Nephron progenitor cell (in vitro differentiated cells): ENCODE data around the gene PRDX2.

ENCODE experiments used
- DNase-seq: peaks from one replicate; pipeline ENCODE4 v3.0.0; 2021
- H3K27ac Mint-ChIP-seq: 2 replicates; pipeline ENCODE4 v1.8.0; 2021; ENCODE audit warnings: mild to moderate bottlenecking, moderate library complexity, mixed read lengths
- H3K27me3 Mint-ChIP-seq: 2 replicates; pipeline ENCODE4 v1.8.0; 2021; ENCODE audit warnings: mild to moderate bottlenecking, low read depth, mixed read lengths; ENCODE audit not compliant: poor library complexity
- H3K36me3 Mint-ChIP-seq: 2 replicates; pipeline ENCODE4 v1.8.0; 2021; ENCODE audit warnings: low read depth, mixed read lengths
- H3K4me1 Mint-ChIP-seq: 2 replicates; pipeline ENCODE4 v1.8.0; 2021; ENCODE audit warnings: mixed read lengths
- H3K4me3 Mint-ChIP-seq: 2 replicates; pipeline ENCODE4 v1.8.0; 2021; ENCODE audit warnings: mild to moderate bottlenecking, moderate library complexity, mixed read lengths
- H3K9me3 Mint-ChIP-seq: 2 replicates; pipeline ENCODE4 v1.8.0; 2021; ENCODE audit warnings: mild to moderate bottlenecking, moderate library complexity, mixed read lengths
- CTCF ChIP-seq: fragments of 200-600 bp; sonication (generic); IDR thresholded peaks from 2 replicates; pipeline ENCODE4 v1.5.0; 2021; ENCODE audit warnings: antibody characterized with exemption

The PRDX2 gene

GRCh38 chr19:12778905-12779161, 22.8 kb downstream of the PRDX2 start:
- H3K9me3 Mint-ChIP-seq = no peaks in the 10 kb centered on the region
- peaks cover 4% of the 10 kb centered on the region for H3K27me3 Mint-ChIP-seq
- peak overlapping the region; percentile 85 for H3K4me3 Mint-ChIP-seq
- H3K36me3 Mint-ChIP-seq = no peaks in the 10 kb centered on the region
- DNase-seq = no peak
- no peak for TF ChIP-seq CTCF
- H3K4me1 Mint-ChIP-seq = peaks cover 33% of the 10 kb centered on the region
- H3K27ac Mint-ChIP-seq = no peak overlapping the region

GRCh38 chr19:12778017-12778904, 23.3 kb downstream of the PRDX2 start:
- TF ChIP-seq CTCF = no peak
- no peaks in the 10 kb centered on the region for H3K9me3 Mint-ChIP-seq
- H3K27me3 Mint-ChIP-seq = peaks cover 6% of the 10 kb centered on the region
- peak; percentile 54 for DNase-seq
- peak overlapping the region; percentile 85 for H3K4me3 Mint-ChIP-seq
- H3K36me3 Mint-ChIP-seq = no peaks in the 10 kb centered on the region
- no peak overlapping the region for H3K27ac Mint-ChIP-seq
- H3K4me1 Mint-ChIP-seq = peaks cover 29% of the 10 kb centered on the region

GRCh38 chr19:12777217-12778016, 24.2 kb downstream of the PRDX2 start:
- Mint-ChIP-seq H3K4me1 (peaks cover 28% of the 10 kb centered on the region), H3K4me3 (peak overlapping the region; percentile 85), H3K27me3 (peaks cover 10% of the 10 kb centered on the region), H3K27ac (no peak overlapping the region), H3K36me3 (no peaks in the 10 kb centered on the region), H3K9me3 (no peaks in the 10 kb centered on the region)
- TF ChIP-seq CTCF = peak; percentile 94
- DNase-seq = peak; percentile 91

- no peak for TF ChIP-seq CTCF
- Mint-ChIP-seq H3K9me3 (no peaks in the 10 kb centered on the region), H3K27ac (no peak within 1 kb of the TSS), H3K4me3 (peak within 1 kb of the TSS; percentile 79), H3K36me3 (no peaks in the 10 kb centered on the region), H3K4me1 (peaks cover 20% of the 10 kb centered on the region), H3K27me3 (peaks cover 29% of the 10 kb centered on the region)
- DNase-seq = no peak
These were observed 26.7 kb downstream of the PRDX2 start, which contains the start of gene HOOK2 for GRCh38 chr19:12774588-12775555. HOOK2 (minus strand) TSS chr19:12775552; CDS start chr19:12775449, 103 bp downstream.

- no peak for DNase-seq
- Mint-ChIP-seq H3K36me3 (no peaks in the 10 kb centered on the region), H3K27ac (no peak overlapping the region), H3K27me3 (peaks cover 34% of the 10 kb centered on the region), H3K4me1 (peaks cover 12% of the 10 kb centered on the region), H3K4me3 (peak overlapping the region; percentile 5), H3K9me3 (no peaks in the 10 kb centered on the region)
- TF ChIP-seq CTCF = no peak
These were observed 28.0 kb downstream of the PRDX2 start for GRCh38 chr19:12773571-12773970.
